Measurements from ENCODE around the gene CCDC186.

DNA sequence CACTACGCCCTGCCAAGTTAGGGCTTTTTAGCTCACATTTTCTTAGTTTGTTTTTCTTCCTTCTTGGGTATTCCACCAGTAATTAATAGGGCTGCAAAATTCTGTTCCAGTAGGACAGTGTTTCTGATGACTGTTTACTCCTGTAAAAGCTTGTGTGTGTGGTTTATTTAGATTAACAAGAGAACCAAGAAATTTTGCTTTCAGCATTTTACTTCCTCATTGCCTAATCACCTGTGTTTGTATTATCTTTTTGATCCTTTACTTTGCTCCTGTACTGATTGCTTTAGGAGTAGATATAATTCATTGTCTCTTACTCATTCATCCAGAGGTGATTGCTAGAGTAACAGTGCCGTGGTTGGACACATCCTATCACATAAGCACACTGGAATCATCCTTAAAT, 32.9 kb upstream of the CCDC186 start:
- TF ChIP-seq CTCF (conservative IDR thresholded peaks at IDR 0.05 in 1 of 2, IDR thresholded peaks at IDR 0.05 in 1 of 2; ENCODE audit: low read depth in 1 of 2, low read length in 2 of 2), result no peak
- no peak for TF ChIP-seq EZH2 (IDR thresholded peaks at IDR 0.05; ENCODE audit: low read length, missing control alignments)

All from fibroblast of lung (primary cell).